Fibroblast of pulmonary artery (primary cell): Measurements from ENCODE around the gene RNF225.
A peak's percentile ranks its signal among the peaks of the same experiment; 100 is the strongest.
"Not testable (repeated sequence)": the region's sequence is repeated elsewhere in the genome, so short reads cannot be mapped to it uniquely, and the experiment has no call there.

Experiments
- DNase-seq: peaks from one replicate; pipeline ENCODE4 v3.0.0-alpha.2; 2010; ENCODE audit warnings: low read depth
- H3K4me3 ChIP-seq: replicated peaks from 2 replicates; pipeline ENCODE4 v1.5.1; 2011; ENCODE audit warnings: low read depth, mild to moderate bottlenecking, control low read depth, low read length, moderate library complexity
- TF ChIP-seq, protein P1 (sequence below): IDR thresholded peaks from 2 replicates; pipeline ENCODE4 v1.5.1; 2011; ENCODE audit warnings: mild to moderate bottlenecking, control low read depth, low read length, inconsistent platforms; ENCODE audit errors: missing control alignments

The RNF225 gene

DNA sequence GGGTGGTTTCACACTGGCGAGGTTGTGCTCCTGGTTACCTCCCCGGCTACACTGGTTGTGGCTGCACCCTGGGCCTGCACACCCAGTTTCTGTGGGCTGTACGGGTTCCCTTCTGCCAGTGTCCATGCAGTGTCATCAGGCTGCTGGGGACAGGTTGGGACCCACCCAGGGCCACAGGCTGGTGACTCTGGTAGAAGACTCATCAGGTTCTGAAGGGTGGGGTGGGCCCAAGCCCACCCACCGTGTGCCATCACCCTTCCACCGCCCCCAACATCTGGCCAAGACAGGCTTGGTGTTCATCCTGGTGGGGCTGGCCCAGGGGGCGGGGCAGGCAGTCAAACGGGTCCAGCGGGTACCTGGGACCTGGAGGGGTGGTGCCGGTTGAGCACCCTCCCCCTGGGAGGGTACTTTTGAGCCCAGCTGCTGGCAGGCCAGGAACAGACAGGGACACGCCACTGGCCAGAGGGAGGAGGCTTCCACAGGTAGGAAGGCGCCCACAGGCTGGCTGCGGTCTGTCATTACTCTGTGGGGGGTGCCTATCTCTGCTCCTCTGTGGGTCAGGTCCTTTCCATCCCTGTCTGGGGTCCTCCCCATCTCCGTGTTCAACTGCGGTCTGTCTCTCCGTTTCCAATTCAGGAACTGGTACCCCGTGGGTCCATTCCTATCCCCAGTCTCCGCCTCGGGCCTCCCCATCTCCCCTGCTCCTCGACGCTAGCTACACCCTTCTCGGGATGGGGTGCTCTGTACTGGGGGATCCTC lies at the start of gene RNF225:
Gene RNF225 (plus strand): TSS at position 437 of the 759 bp plus-strand sequence. CDS start 434 bp downstream, outside the sequence.
- TF ChIP-seq, protein P1, sequence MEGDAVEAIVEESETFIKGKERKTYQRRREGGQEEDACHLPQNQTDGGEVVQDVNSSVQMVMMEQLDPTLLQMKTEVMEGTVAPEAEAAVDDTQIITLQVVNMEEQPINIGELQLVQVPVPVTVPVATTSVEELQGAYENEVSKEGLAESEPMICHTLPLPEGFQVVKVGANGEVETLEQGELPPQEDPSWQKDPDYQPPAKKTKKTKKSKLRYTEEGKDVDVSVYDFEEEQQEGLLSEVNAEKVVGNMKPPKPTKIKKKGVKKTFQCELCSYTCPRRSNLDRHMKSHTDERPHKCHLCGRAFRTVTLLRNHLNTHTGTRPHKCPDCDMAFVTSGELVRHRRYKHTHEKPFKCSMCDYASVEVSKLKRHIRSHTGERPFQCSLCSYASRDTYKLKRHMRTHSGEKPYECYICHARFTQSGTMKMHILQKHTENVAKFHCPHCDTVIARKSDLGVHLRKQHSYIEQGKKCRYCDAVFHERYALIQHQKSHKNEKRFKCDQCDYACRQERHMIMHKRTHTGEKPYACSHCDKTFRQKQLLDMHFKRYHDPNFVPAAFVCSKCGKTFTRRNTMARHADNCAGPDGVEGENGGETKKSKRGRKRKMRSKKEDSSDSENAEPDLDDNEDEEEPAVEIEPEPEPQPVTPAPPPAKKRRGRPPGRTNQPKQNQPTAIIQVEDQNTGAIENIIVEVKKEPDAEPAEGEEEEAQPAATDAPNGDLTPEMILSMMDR, result no peak
- H3K4me3 ChIP-seq, result no peak within 1 kb of the TSS
- DNase-seq, result no peak

DNA sequence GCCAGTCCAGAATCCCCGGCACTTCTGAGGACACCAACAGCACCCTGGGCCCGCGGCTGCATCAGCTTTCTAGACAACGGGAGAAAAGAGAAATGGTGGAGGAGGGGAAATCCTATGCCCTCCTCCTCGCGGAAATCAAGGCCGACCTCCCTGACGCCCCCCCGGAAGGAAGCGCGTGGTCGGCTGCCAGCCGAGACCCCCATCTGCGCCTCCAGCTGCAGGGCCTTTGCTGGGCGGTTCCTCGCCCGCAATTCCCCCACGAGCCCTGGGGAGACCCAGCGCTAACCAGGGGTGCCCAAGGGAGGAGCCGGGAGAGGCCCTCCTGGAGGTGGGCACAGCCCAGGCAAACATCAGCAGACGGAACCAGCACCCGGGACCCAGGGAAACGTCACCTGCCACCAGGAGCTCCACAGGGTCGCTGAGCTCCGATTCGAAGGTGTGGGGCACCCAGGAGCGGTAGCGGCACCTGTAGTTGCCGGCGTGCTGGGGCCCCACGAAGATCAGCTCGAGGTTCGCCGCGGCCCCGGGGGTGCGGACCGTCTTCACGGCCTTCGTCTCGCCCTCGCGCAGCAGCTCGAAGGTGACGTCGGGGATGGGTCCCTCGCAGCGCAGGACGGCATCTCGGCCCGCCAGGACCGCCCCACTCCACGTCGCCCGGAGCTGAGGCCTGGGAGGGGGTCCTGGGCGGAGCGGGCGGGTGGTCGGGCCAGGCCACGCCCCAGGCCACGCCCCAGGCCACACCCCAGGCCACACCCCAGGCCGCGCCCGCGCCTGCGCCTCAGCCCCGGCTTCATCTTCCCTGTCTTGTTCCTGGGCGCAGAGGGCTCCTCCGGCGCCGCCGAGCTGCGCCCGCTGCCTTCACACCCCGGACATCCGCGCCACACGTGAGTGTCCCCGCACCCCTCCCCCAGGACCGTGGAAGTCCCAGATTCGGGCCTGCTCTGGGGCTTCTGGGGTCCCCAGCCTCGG lies 48.2 kb upstream of the RNF225 start:
- DNase-seq, result peak; percentile 57
- peak overlapping the region; percentile 77 for H3K4me3 ChIP-seq
- TF ChIP-seq, protein P1, result no peak

DNA sequence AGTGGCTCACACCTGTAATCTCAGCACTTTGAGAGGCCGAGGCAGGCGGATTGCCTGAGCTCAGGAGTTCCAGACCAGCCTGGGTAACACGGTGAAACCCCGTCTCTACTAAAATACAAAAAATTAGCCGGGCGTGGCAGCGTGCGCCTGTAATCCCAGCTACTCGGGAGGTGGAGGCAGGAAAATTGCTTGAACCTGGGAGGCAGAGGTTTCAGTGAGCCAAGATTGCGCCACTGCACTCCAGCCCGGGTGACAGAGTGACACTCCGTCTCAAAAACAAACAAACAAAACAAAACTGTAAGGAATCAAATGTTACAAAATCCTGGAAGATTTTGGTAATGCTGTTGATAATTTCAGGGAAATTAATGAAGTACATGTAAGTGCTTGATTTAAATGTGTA lies 47.4 kb upstream of the RNF225 start:
- DNase-seq, result not testable (repeated sequence)
- peak overlapping the region; percentile 77 for H3K4me3 ChIP-seq

DNA sequence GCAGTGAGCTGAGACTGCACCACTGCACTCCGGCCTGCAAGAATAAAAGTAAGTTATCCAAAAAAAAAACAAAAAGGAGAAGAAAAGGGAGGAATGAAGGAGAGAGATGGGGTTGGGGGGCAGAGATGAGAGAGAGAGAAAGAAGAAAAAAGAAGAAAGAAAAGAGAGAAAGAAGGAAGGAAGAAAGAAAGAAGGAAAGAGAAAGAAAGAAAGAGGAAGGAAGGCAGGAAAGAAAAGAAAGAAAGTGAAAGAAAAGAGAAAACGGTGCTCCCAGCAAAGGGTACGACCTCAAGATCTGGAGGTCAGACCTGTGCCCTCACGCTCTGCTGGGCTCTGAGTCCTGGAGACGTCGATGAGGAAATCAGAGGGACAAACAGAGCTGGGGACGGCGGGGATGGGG lies 45.9 kb upstream of the RNF225 start:
- TF ChIP-seq, protein P1, result no peak
- DNase-seq, result no peak
- no peak overlapping the region for H3K4me3 ChIP-seq

DNA sequence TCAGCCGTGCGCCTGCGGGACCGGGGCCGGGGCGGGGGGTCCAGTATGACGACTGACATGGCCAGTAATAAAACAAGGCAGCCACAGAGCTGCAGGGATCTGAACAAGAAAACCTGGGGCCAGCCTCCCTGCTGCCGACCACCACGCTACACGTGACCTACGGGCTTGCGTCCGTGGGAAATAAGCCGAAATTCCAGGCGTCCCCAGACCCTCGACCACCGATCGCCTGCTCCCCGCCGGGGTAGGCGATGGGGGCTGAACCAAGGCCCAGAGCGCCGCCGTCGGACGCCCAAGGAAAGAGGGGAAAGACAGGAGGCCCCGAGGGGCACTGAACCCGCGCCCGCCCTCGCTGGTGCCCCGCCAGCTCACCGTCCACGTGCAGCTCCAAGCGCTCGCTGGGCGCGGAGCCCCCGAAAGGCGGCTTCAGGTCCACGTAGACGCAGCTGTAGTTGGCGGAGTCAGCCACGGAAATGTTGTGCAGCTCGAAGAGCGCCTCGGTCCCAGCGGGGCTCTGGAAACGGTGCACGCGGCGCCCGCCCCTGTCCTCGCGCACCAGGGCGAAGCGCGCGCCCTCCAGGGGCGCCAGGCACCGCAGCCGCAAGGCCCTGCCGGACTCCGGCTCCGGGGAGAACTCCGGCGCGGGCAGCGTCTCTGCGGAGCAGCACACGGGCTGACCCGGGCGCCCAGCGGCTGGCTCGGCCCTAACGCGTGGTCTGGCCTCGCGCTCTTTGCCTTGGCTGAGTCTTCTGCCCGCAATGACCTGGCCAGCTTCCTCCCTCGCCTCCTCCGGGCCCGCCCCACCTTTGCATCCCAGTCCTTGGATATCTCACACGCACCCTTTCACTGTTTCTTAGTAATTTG lies 45.2 kb upstream of the RNF225 start:
- H3K4me3 ChIP-seq, result no peak overlapping the region
- no peak for DNase-seq
- TF ChIP-seq, protein P1, result no peak

GRCh38 chr19:58350871-58351557 lies 44.4 kb upstream of the RNF225 start:
- TF ChIP-seq, protein P1, result no peak
- no peak for DNase-seq
- H3K4me3 ChIP-seq, result no peak overlapping the region
